K562 (cell line): Measurements from ENCODE around the gene SMG5. TPM values are rescaled to one million over a fixed set of nuclear protein-coding genes. Genes with fewer than 3 reads are reported as not detected.

Experiments used
- EP400 ChIP-seq: fragments of 450-650 bp; IDR thresholded peaks from 2 replicates; pipeline ENCODE4 v1.6.1; 2017; ENCODE audit warnings: antibody characterized with exemption, mild to moderate bottlenecking, moderate library complexity
- EZH2 ChIP-seq: IDR thresholded peaks from 2 replicates; pipeline ENCODE4 v1.6.1; 2012; ENCODE audit warnings: low read depth, mild to moderate bottlenecking, inconsistent platforms, low read length, borderline replicate concordance
- FOXP1 ChIP-seq: sonication (generic); formaldehyde crosslinking; IDR thresholded peaks from 2 replicates; pipeline ENCODE4 v1.8.0; 2022; ENCODE audit warnings: mild to moderate bottlenecking, missing genetic modification reagents
- GATAD2A ChIP-seq: fragments of 450-650 bp; IDR thresholded peaks from 2 replicates; pipeline ENCODE4 v1.6.1; 2017
- HIVEP1 ChIP-seq: fragments of 250-450 bp; sonication (Bioruptor Pico); IDR thresholded peaks from 2 replicates; pipeline ENCODE4 v1.4.0; 2020; ENCODE audit warnings: mild to moderate bottlenecking
- IRF2 ChIP-seq: sonication (generic); formaldehyde crosslinking; IDR thresholded peaks from 2 replicates; pipeline ENCODE4 v1.8.1; 2022; ENCODE audit warnings: mild to moderate bottlenecking, missing genetic modification reagents
- LARP7 ChIP-seq: fragments of 450-650 bp; IDR thresholded peaks from 2 replicates; pipeline ENCODE4 v1.6.1; 2016
- NCOR1 ChIP-seq: fragments of 450-650 bp; IDR thresholded peaks from 2 replicates; pipeline ENCODE4 v1.6.1; 2016; ENCODE audit warnings: mild to moderate bottlenecking, moderate library complexity
- NFIC ChIP-seq: fragments of 450-650 bp; IDR thresholded peaks from 2 replicates; pipeline ENCODE4 v1.6.1; 2017; ENCODE audit warnings: mild to moderate bottlenecking, inconsistent platforms
- RBM14 ChIP-seq: fragments of 200-400 bp; formaldehyde crosslinking; IDR thresholded peaks from 2 replicates; pipeline ENCODE4 v1.6.1; 2018; ENCODE audit warnings: low read depth, mild to moderate bottlenecking, low read length, moderate library complexity, borderline replicate concordance; ENCODE audit not compliant: insufficient read depth
- RBM25 ChIP-seq: fragments of 200-400 bp; formaldehyde crosslinking; IDR thresholded peaks from 2 replicates; pipeline ENCODE4 v1.6.1; 2018; ENCODE audit warnings: low read length, low read depth, moderate library complexity; ENCODE audit not compliant: severe bottlenecking
- SIN3B ChIP-seq: fragments of 450-650 bp; IDR thresholded peaks from 2 replicates; pipeline ENCODE4 v1.6.1; 2017; ENCODE audit warnings: low read depth, mild to moderate bottlenecking, moderate library complexity
- SMARCA5 ChIP-seq: fragments of 450-650 bp; IDR thresholded peaks from 2 replicates; pipeline ENCODE4 v1.6.1; 2016
- SREBF2 ChIP-seq: sonication (generic); formaldehyde crosslinking; IDR thresholded peaks from 2 replicates; pipeline ENCODE4 v1.4.0; 2020; ENCODE audit warnings: mild to moderate bottlenecking, missing genetic modification reagents
- SRSF3 ChIP-seq: fragments of 200-400 bp; formaldehyde crosslinking; IDR thresholded peaks from 2 replicates; pipeline ENCODE4 v1.6.1; 2016; ENCODE audit warnings: mild to moderate bottlenecking, low read length, moderate library complexity; ENCODE audit not compliant: insufficient read depth
- STAT5B ChIP-seq: fragments of 250-450 bp; sonication (Bioruptor Pico); IDR thresholded peaks from 2 replicates; pipeline ENCODE4 v1.8.0; 2021; ENCODE audit warnings: mild to moderate bottlenecking, inconsistent platforms
- TCF3 ChIP-seq: sonication (generic); formaldehyde crosslinking; IDR thresholded peaks from 2 replicates; pipeline ENCODE4 v1.4.0; 2020; ENCODE audit warnings: mild to moderate bottlenecking, missing genetic modification reagents
- TRIM24 ChIP-seq, 2 experiments: fragments of 450-650 bp; IDR thresholded peaks; 2 replicates each; pipeline ENCODE4 v1.6.1; 2016
- ZNF121 ChIP-seq: sonication (generic); formaldehyde crosslinking; conservative IDR thresholded peaks from 2 replicates; pipeline ENCODE4 v1.8.0; 2022; ENCODE audit warnings: missing genetic modification reagents
- ZNF232 ChIP-seq: sonication (generic); formaldehyde crosslinking; IDR thresholded peaks from 2 replicates; pipeline ENCODE4 v1.8.0; 2022; ENCODE audit warnings: mild to moderate bottlenecking, missing genetic modification reagents
- ZNF311 ChIP-seq: fragments of 250-450 bp; sonication (Bioruptor Pico); IDR thresholded peaks from 2 replicates; pipeline ENCODE4 v1.4.0; 2020; ENCODE audit warnings: mild to moderate bottlenecking, moderate library complexity
- ZNF354B ChIP-seq: fragments of 250-450 bp; sonication (Bioruptor Pico); IDR thresholded peaks from 2 replicates; pipeline ENCODE4 v1.4.0; 2020
- ZNF77 ChIP-seq: fragments of 250-450 bp; sonication (Bioruptor Pico); IDR thresholded peaks from 2 replicates; pipeline ENCODE4 v1.5.0; 2020
- ZZZ3 ChIP-seq: fragments of 450-650 bp; IDR thresholded peaks from 2 replicates; pipeline ENCODE4 v1.6.1; 2016; ENCODE audit warnings: antibody characterized with exemption, mild to moderate bottlenecking, moderate library complexity
- polyA plus RNA-seq, 8 experiments: library from polyadenylated mRNA; depleted of rRNA in 4 of 8; stranded (reverse) in 5 of 8; unstranded in 3 of 8; fragments of >200 nt; fragmentation: Nextera tagmentation in 2 of 8; fragmentation: Illumina TruSeq in 1 of 8; extraction: Ambion mirVana in 2 of 8; extraction: Trizol in 1 of 8; gene quantifications; 2 replicates each; pipeline versions ENCODE4 v1.2.1 to v1.2.3, GENCODE V29; 2011 to 2014; ENCODE audit warnings: inconsistent platforms in 1 of 8, missing spikeins in 1 of 8
- total RNA-seq, 7 experiments: library from RNA; depleted of rRNA in 6 of 7; stranded (reverse); fragments of >200 nt in 6 of 7; fragmentation: Illumina TruSeq in 2 of 7; extraction: Trizol in 2 of 7; gene quantifications; 2 replicates each; pipeline versions ENCODE4 v1.2.1 to v1.2.3, GENCODE V29; 2011 to 2021; ENCODE audit warnings: low replicate concordance in 1 of 7
- TF ChIP-seq, protein P1 (sequence below): sonication (generic); formaldehyde crosslinking; IDR thresholded peaks from 2 replicates; pipeline ENCODE4 v1.8.0; 2022; ENCODE audit warnings: mild to moderate bottlenecking, missing genetic modification reagents
- TF ChIP-seq, protein P2 (sequence below): IDR thresholded peaks from 3 replicates; pipeline ENCODE4 v1.6.1; 2011; ENCODE audit warnings: borderline replicate concordance, mild to moderate bottlenecking; ENCODE audit not compliant: insufficient read length, insufficient read depth
- TF ChIP-seq, protein P3 (sequence below): fragments of 450-650 bp; formaldehyde crosslinking; IDR thresholded peaks from 2 replicates; pipeline ENCODE4 v1.4.0; 2020; ENCODE audit warnings: mild to moderate bottlenecking
- TF ChIP-seq, protein P4 (sequence below): fragments of 250-450 bp; sonication (Bioruptor Pico); IDR thresholded peaks from 2 replicates; pipeline ENCODE4 v1.8.0; 2022; ENCODE audit warnings: inconsistent platforms

Gene SMG5
- total and polyA plus RNA-seq, 9 of the 15 experiments (the other 6 are each of a cell fraction or from before 2014, with no cell fraction given), result 1.4 to 85.9 (median 53.0) TPM

DNA sequence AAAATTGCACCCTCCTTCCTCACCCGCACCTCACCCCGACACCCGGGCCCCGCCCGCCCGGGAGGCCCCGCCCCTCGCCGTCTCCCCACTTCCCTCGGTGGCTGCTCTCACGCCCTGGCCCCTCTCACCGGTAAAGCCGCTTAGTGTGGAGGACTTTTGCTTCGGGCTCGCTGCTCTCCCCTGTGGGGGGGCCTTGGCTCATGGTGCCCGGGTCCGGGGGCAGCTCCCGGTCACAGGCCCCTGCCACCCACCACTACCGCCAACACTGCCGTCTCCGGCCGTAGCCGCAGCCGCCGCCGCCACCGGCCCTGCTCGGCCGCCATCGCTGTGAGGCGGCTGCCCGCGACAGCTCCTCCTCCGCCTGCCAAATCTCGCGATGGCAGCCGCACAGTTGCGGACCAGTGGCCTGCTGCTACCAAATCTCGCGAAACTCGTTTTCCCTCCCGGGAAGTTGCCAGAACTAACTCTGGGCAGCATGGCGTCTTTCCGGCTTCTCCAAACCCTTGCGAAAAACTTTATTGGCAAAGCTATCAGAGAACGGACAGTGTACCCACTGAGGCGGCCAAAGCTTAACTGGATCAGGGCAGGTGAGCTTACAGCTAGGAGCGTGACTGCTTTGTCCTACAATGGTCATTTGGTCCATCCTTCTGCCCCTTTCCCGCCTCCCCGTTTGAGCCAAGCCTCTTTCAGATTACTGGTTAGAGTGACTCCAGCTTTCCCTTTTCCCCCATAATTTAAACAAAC is at the start of gene SMG5 (continued):
- TF ChIP-seq, protein P1, sequence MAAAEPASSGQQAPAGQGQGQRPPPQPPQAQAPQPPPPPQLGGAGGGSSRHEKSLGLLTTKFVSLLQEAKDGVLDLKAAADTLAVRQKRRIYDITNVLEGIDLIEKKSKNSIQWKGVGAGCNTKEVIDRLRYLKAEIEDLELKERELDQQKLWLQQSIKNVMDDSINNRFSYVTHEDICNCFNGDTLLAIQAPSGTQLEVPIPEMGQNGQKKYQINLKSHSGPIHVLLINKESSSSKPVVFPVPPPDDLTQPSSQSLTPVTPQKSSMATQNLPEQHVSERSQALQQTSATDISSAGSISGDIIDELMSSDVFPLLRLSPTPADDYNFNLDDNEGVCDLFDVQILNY, result peak; percentile 86; the same call in 1 of the 2 replicates
- TF ChIP-seq NFIC, result peak; percentile 70
- no peak for TF ChIP-seq SREBF2 (CRISPR knock-in tag)
- no peak for TF ChIP-seq SMARCA5
- TF ChIP-seq TCF3 (CRISPR knock-in tag), result peak; percentile 27; the same call in 1 of the 2 replicates
- TF ChIP-seq SIN3B, result peak; percentile 90
- no peak for TF ChIP-seq SRSF3
- TF ChIP-seq RBM25, result peak; percentile 97
- TF ChIP-seq, protein P2, sequence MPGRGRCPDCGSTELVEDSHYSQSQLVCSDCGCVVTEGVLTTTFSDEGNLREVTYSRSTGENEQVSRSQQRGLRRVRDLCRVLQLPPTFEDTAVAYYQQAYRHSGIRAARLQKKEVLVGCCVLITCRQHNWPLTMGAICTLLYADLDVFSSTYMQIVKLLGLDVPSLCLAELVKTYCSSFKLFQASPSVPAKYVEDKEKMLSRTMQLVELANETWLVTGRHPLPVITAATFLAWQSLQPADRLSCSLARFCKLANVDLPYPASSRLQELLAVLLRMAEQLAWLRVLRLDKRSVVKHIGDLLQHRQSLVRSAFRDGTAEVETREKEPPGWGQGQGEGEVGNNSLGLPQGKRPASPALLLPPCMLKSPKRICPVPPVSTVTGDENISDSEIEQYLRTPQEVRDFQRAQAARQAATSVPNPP, result no peak
- TF ChIP-seq GATAD2A, result no peak
- TF ChIP-seq TRIM24 (IDR thresholded peaks at IDR 0.05), result no peak
- TF ChIP-seq EZH2, result no peak
- 0 out of 2 replicates have a peak, but pooled peaks have one; percentile 5 for TF ChIP-seq LARP7
- peak; percentile 71; the same call in 1 of the 2 replicates for TF ChIP-seq ZZZ3
- no peak for TF ChIP-seq HIVEP1 (CRISPR knock-in tag)
- TF ChIP-seq IRF2, result no peak
- TF ChIP-seq EP400, result peak; percentile 88
- no peak for TF ChIP-seq STAT5B (CRISPR knock-in tag)
- TF ChIP-seq ZNF354B, result no peak
- TF ChIP-seq RBM14, result no peak
- no peak for TF ChIP-seq ZNF311 (CRISPR knock-in tag)
- 0 out of 2 replicates have a peak, but pooled peaks have one; percentile 22 for TF ChIP-seq NCOR1
- TF ChIP-seq ZNF232, result no peak
- TF ChIP-seq ZNF121, result no peak
- no peak for TF ChIP-seq FOXP1 (CRISPR knock-in tag)
- TF ChIP-seq, protein P3, sequence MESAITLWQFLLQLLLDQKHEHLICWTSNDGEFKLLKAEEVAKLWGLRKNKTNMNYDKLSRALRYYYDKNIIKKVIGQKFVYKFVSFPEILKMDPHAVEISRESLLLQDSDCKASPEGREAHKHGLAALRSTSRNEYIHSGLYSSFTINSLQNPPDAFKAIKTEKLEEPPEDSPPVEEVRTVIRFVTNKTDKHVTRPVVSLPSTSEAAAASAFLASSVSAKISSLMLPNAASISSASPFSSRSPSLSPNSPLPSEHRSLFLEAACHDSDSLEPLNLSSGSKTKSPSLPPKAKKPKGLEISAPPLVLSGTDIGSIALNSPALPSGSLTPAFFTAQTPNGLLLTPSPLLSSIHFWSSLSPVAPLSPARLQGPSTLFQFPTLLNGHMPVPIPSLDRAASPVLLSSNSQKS (CRISPR knock-in tag), result no peak
- TF ChIP-seq ZNF77 (CRISPR knock-in tag), result no peak
- TF ChIP-seq, protein P4, sequence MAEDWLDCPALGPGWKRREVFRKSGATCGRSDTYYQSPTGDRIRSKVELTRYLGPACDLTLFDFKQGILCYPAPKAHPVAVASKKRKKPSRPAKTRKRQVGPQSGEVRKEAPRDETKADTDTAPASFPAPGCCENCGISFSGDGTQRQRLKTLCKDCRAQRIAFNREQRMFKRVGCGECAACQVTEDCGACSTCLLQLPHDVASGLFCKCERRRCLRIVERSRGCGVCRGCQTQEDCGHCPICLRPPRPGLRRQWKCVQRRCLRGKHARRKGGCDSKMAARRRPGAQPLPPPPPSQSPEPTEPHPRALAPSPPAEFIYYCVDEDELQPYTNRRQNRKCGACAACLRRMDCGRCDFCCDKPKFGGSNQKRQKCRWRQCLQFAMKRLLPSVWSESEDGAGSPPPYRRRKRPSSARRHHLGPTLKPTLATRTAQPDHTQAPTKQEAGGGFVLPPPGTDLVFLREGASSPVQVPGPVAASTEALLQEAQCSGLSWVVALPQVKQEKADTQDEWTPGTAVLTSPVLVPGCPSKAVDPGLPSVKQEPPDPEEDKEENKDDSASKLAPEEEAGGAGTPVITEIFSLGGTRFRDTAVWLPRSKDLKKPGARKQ, result no peak
